IMR-90 (cell line): ENCODE measurements around the gene ARL4C. TPM values are rescaled to one million over a fixed set of nuclear protein-coding genes. Genes with fewer than 3 reads are reported as not detected.

ENCODE experiments used
- ATAC-seq: fragments of 200-7000 bp; cut with Tn5 transposase; 2 replicates; pipeline ENCODE4 v1.9.1; 2020; ENCODE audit warnings: low read depth, mild to moderate bottlenecking, moderate library complexity
- BruUV-seq: library from RNA; stranded (reverse); fragments of 400-500 nt; replicated peaks from 2 replicates; lab custom pipeline; 2021; lab: Mats Ljungman, UMichigan
- CTCF ChIA-PET: fragments of 300-600 bp; formaldehyde crosslinking; extraction: SDS; loops from one replicate; lab custom pipeline; 2021; ENCODE audit warnings: antibody characterized with exemption; lab: Yijun Ruan, JAX
- POLR2A ChIA-PET: fragments of 300-600 bp; sonication (Branson Sonifier 250); formaldehyde crosslinking; loops from one replicate; lab custom pipeline; 2022; ENCODE audit warnings: antibody characterized with exemption; ENCODE audit not compliant: unreplicated experiment; lab: Charles Lee
- DNase-seq: peaks from one replicate; pipeline ENCODE4 v3.0.0; 2013
- H2AFZ ChIP-seq: replicated peaks from 2 replicates; pipeline ENCODE3; 2013; ENCODE audit warnings: low read length, mild to moderate bottlenecking; ENCODE audit not compliant: poor library complexity
- H2AK5ac ChIP-seq: 2 replicates; pipeline ENCODE4 v1.6.1; 2013; ENCODE audit warnings: low read depth, low read length, inconsistent platforms
- H2AK9ac ChIP-seq: replicated peaks from 2 replicates; pipeline ENCODE3; 2013; ENCODE audit warnings: mild to moderate bottlenecking, low read depth, low read length, moderate library complexity; ENCODE audit not compliant: poor library complexity
- H2BK120ac ChIP-seq: 2 replicates; pipeline ENCODE4 v1.6.1; 2013; ENCODE audit warnings: low read depth, low read length, inconsistent platforms
- H2BK15ac ChIP-seq: 3 replicates; pipeline ENCODE4 v1.6.1; 2013; ENCODE audit warnings: low read depth, low read length, inconsistent platforms
- H2BK20ac ChIP-seq: 2 replicates; pipeline ENCODE4 v1.6.1; 2013; ENCODE audit warnings: low read depth, mild to moderate bottlenecking, inconsistent platforms, low read length, moderate library complexity
- H2BK5ac ChIP-seq: 2 replicates; pipeline ENCODE4 v1.6.1; 2013; ENCODE audit warnings: mild to moderate bottlenecking, low read depth, low read length, inconsistent platforms; ENCODE audit not compliant: poor library complexity, severe bottlenecking
- H3K14ac ChIP-seq: replicated peaks from 2 replicates; pipeline ENCODE4 v1.6.1; 2013; ENCODE audit warnings: low read depth, low read length, inconsistent platforms
- H3K18ac ChIP-seq: 2 replicates; pipeline ENCODE4 v1.6.1; 2013; ENCODE audit warnings: low read depth, low read length, control low read depth
- H3K23ac ChIP-seq: 2 replicates; pipeline ENCODE4 v1.6.1; 2013; ENCODE audit warnings: low read depth, low read length, inconsistent platforms
- H3K27ac ChIP-seq: 2 replicates; pipeline ENCODE4 v1.5.1; 2013; ENCODE audit warnings: mild to moderate bottlenecking, control low read depth, low read length; ENCODE audit not compliant: insufficient read depth
- H3K27me3 ChIP-seq: 2 replicates; pipeline ENCODE4 v1.6.1; 2013; ENCODE audit warnings: low read length; ENCODE audit not compliant: control insufficient read depth, insufficient read depth
- H3K36me3 ChIP-seq: 2 replicates; pipeline ENCODE4 v1.6.1; 2013; ENCODE audit warnings: low read length, mixed read lengths; ENCODE audit not compliant: control insufficient read depth, insufficient read depth
- H3K4ac ChIP-seq: 2 replicates; pipeline ENCODE4 v1.6.1; 2013; ENCODE audit warnings: low read depth, low read length, inconsistent platforms
- H3K4me1 ChIP-seq: 2 replicates; pipeline ENCODE4 v1.6.1; 2013; ENCODE audit warnings: low read length, mixed read lengths; ENCODE audit not compliant: control insufficient read depth, insufficient read depth
- H3K4me2 ChIP-seq: 2 replicates; pipeline ENCODE4 v1.6.1; 2013; ENCODE audit warnings: low read depth, mild to moderate bottlenecking, control low read depth, low read length, moderate library complexity
- H3K4me3 ChIP-seq: 2 replicates; pipeline ENCODE4 v1.5.1; 2013; ENCODE audit warnings: low read depth, mild to moderate bottlenecking, control low read depth, low read length, moderate library complexity; ENCODE audit not compliant: insufficient read depth
- H3K56ac ChIP-seq: 2 replicates; pipeline ENCODE4 v1.6.1; 2013; ENCODE audit warnings: low read length, inconsistent platforms; ENCODE audit not compliant: insufficient read depth; ENCODE audit errors: extremely low read depth
- H3K79me1 ChIP-seq, 2 experiments: 2 replicates each; pipeline ENCODE4 v1.6.1; 2013; ENCODE audit warnings: low read length in 2 of 2, inconsistent platforms in 1 of 2, low read depth in 1 of 2
- H3K9ac ChIP-seq: 2 replicates; pipeline ENCODE4 v1.6.1; 2013; ENCODE audit warnings: low read depth, low read length, control low read depth
- H3K9me1 ChIP-seq: 2 replicates; pipeline ENCODE4 v1.6.1; 2013; ENCODE audit warnings: low read length, inconsistent platforms; ENCODE audit not compliant: insufficient read depth
- H3K9me3 ChIP-seq: 2 replicates; pipeline ENCODE4 v1.6.1; 2013; ENCODE audit warnings: low read length; ENCODE audit not compliant: control insufficient read depth, insufficient read depth
- H4K20me1 ChIP-seq: 2 replicates; pipeline ENCODE4 v1.6.1; 2013; ENCODE audit warnings: low read length, inconsistent platforms; ENCODE audit not compliant: insufficient read depth
- H4K5ac ChIP-seq: 2 replicates; pipeline ENCODE4 v1.6.1; 2013; ENCODE audit warnings: mild to moderate bottlenecking, low read depth, low read length, control low read depth
- H4K8ac ChIP-seq, 2 experiments: 2 replicates each; pipeline ENCODE4 v1.6.1; 2013; ENCODE audit warnings: low read depth in 2 of 2, low read length in 2 of 2, control low read depth in 1 of 2, inconsistent platforms in 1 of 2
- H4K91ac ChIP-seq: 2 replicates; pipeline ENCODE4 v1.6.1; 2013; ENCODE audit warnings: low read depth, low read length, inconsistent platforms; ENCODE audit not compliant: insufficient read depth
- BHLHE40 ChIP-seq: fragments of 150-350 bp; IDR thresholded peaks from 2 replicates; pipeline ENCODE4 v1.6.1; 2016; ENCODE audit warnings: mild to moderate bottlenecking, low read depth, low read length
- CEBPB ChIP-seq: IDR thresholded peaks from 2 replicates; pipeline ENCODE4 v1.6.1; 2012; ENCODE audit warnings: low read depth, low read length, improper control_type of control experiment
- CHD1 ChIP-seq: IDR thresholded peaks from 2 replicates; pipeline ENCODE4 v1.6.1; 2012; ENCODE audit warnings: low read depth, low read length, improper control_type of control experiment
- FOS ChIP-seq: fragments of 150-350 bp; IDR thresholded peaks from 2 replicates; pipeline ENCODE4 v1.6.1; 2016; ENCODE audit warnings: low read depth, low read length
- MAFK ChIP-seq: IDR thresholded peaks from 2 replicates; pipeline ENCODE4 v1.6.1; 2012; ENCODE audit warnings: low read depth, low read length, improper control_type of control experiment
- MAZ ChIP-seq: IDR thresholded peaks from 2 replicates; pipeline ENCODE4 v1.6.1; 2012; ENCODE audit warnings: low read depth, mild to moderate bottlenecking, low read length, improper control_type of control experiment, moderate library complexity, borderline replicate concordance
- NFE2L2 ChIP-seq: fragments of 150-350 bp; IDR thresholded peaks from 2 replicates; pipeline ENCODE4 v1.6.1; 2016; ENCODE audit warnings: low read depth, mild to moderate bottlenecking, low read length
- RAD21 ChIP-seq: IDR thresholded peaks from 2 replicates; pipeline ENCODE4 v1.6.1; 2012; ENCODE audit warnings: low read length, improper control_type of control experiment
- RCOR1 ChIP-seq: IDR thresholded peaks from 2 replicates; pipeline ENCODE4 v1.6.1; 2012; ENCODE audit warnings: mild to moderate bottlenecking, low read length, improper control_type of control experiment; ENCODE audit not compliant: insufficient replicate concordance
- RFX5 ChIP-seq: IDR thresholded peaks from 2 replicates; pipeline ENCODE4 v1.8.0; 2012; ENCODE audit warnings: low read depth, mild to moderate bottlenecking, low read length, moderate library complexity
- SMC3 ChIP-seq: fragments of 150-350 bp; IDR thresholded peaks from 2 replicates; pipeline ENCODE4 v1.6.1; 2016; ENCODE audit warnings: low read depth, mild to moderate bottlenecking, antibody characterized with exemption, low read length, moderate library complexity
- WGBS, 2 experiments: methylation state at CpG; one replicate each; pipeline versions ENCODE4 v1.1.5 to v1.1.7; 2013; ENCODE audit warnings: missing lambda C conversion rate in 2 of 2; ENCODE audit not compliant: insufficient read length in 1 of 2; ENCODE audit errors: extremely low coverage in 2 of 2; 5-methylcytosine and 5-hydroxymethylcytosine counted together
- dilution Hi-C: fragments of 300-500 bp; cut with HindIII; formaldehyde crosslinking; loops from one replicate; pipeline ENCODE4 v1.14.3; 2018; ENCODE audit warnings: low sequenced_read_pairs; ENCODE audit not compliant: unreplicated experiment
- in situ Hi-C: fragments of 300-500 bp; cut with MboI; formaldehyde crosslinking; loops from 3 replicates; pipeline ENCODE4 v1.14.3; 2019; ENCODE audit warnings: low sequenced_read_pairs, inconsistent platforms, mixed read lengths
- intact Hi-C: fragments of 100-400 bp; cut with micrococcal nuclease; formaldehyde crosslinking; loops from 2 replicates; pipeline ENCODE4 v1.10.0; 2022
- polyA plus RNA-seq, 3 experiments: library from polyadenylated mRNA; depleted of rRNA; stranded (reverse); fragments of >200 nt; gene quantifications; 2 replicates each; pipeline ENCODE4 v1.2.3, GENCODE V29; 2012; ENCODE audit warnings: low replicate concordance in 1 of 3
- total RNA-seq: library from RNA; depleted of rRNA; stranded (reverse); fragments of >200 nt; gene quantifications from 2 replicates; pipeline ENCODE4 v1.2.3, GENCODE V29; 2012
- TF ChIP-seq, protein P1 (sequence below): fragments of 150-350 bp; IDR thresholded peaks from 2 replicates; pipeline ENCODE4 v1.6.1; 2016; ENCODE audit warnings: low read depth, mild to moderate bottlenecking, low read length, moderate library complexity, borderline replicate concordance

ARL4C gene
- total and polyA plus RNA-seq, 2 of the 4 experiments (the other 2 are of a cell fraction): 7.7 to 8.2 TPM

DNA sequence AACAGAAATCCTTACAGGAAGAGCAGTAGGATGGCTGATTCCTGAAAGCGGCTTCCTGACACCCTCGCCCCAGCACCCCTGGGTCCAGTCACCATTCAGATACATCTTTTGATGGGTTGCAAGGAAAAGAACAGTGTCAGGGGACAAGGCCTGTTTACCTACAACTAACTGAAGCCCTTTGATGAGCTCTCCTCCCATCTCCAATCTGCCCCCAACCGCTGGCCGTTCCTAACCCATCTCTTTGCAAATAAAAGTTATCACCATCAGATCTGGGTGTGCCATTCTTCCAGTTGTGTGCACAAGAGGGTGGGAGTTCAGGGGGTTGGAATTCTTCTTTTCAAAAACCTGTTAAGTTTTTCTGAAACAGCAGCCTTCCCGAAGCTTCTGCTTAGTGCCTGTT, 48.9 kb downstream of the ARL4C start:
- no CpG with 5 or more reads among the region's 5 CpGs for WGBS, 2 experiments
- H3K9ac ChIP-seq: no peak overlapping the region
- dilution Hi-C loops: no loop called here
- H3K27ac ChIP-seq: no peak overlapping the region
- no TSS peak for BruUV-seq
- peak overlapping the region; percentile 61; the same call in 1 of the 2 replicates for H3K14ac ChIP-seq
- no peak overlapping the region for H3K4me3 ChIP-seq
- H4K5ac ChIP-seq: peak overlapping the region; percentile 31; the same call in 1 of the 2 replicates
- H3K9me1 ChIP-seq: peaks cover 25% of the 10 kb centered on the region
- H2BK120ac ChIP-seq: peak overlapping the region; percentile 92
- peak overlapping the region; percentile 42 to 76; a peak in 3 of 4 replicates for H4K8ac ChIP-seq
- H2BK15ac ChIP-seq: peak overlapping the region; percentile 88; the same call in 2 of the 3 replicates
- H2AFZ ChIP-seq: no peak overlapping the region
- no peak overlapping the region for H2AK9ac ChIP-seq
- H3K56ac ChIP-seq: peak overlapping the region; percentile 50
- peak overlapping the region; percentile 81 for H2AK5ac ChIP-seq
- H3K4me1 ChIP-seq: peaks cover 27% of the 10 kb centered on the region
- no peak for DNase-seq
- H3K4me2 ChIP-seq: no peak overlapping the region
- TF ChIP-seq CEBPB (no peak), RCOR1 (no peak), CHD1 (no peak), NFE2L2 (no peak), MAFK (no peak), SMC3 (no peak), FOS (no peak), BHLHE40 (no peak), MAZ (no peak), RAD21 (no peak), RFX5 (no peak)
- TF ChIP-seq, protein P1, sequence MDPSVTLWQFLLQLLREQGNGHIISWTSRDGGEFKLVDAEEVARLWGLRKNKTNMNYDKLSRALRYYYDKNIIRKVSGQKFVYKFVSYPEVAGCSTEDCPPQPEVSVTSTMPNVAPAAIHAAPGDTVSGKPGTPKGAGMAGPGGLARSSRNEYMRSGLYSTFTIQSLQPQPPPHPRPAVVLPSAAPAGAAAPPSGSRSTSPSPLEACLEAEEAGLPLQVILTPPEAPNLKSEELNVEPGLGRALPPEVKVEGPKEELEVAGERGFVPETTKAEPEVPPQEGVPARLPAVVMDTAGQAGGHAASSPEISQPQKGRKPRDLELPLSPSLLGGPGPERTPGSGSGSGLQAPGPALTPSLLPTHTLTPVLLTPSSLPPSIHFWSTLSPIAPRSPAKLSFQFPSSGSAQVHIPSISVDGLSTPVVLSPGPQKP: no peak
- peaks cover 0 to 8% of the 10 kb centered on the region in 2 experiments; a peak in 2 of 4 replicates for H3K79me1 ChIP-seq
- intact Hi-C loops: loop anchor here (2.0 to 10.0 kb wide), 2 partner anchors 313 to 537 kb away; no protein-coding TSS in a partner anchor
- peak overlapping the region; percentile 22 for H2BK5ac ChIP-seq
- no peaks in the 10 kb centered on the region for H4K20me1 ChIP-seq
- peak overlapping the region; percentile 87 for H2BK20ac ChIP-seq
- no peak for ATAC-seq
- ChIA-PET CTCF (interaction anchor here (0.6 to 0.7 kb wide), 2 partner anchors 15 to 313 kb away, joined by 3 read pairs; no protein-coding TSS in a partner anchor), POLR2A (no interaction called here)
- no peak overlapping the region for H3K23ac ChIP-seq
- H4K91ac ChIP-seq: peak overlapping the region; percentile 80
- peak overlapping the region; percentile 86 for H3K4ac ChIP-seq
- no peaks in the 10 kb centered on the region for H3K9me3 ChIP-seq
- no peaks in the 10 kb centered on the region for H3K36me3 ChIP-seq
- H3K18ac ChIP-seq: peak overlapping the region; percentile 81
- no peaks in the 10 kb centered on the region for H3K27me3 ChIP-seq
- in situ Hi-C loops: no loop called here
